Fibroblast of pulmonary artery (primary cell): ENCODE results near the gene UCN.

Experiments used
- DNase-seq: peaks from one replicate; pipeline ENCODE4 v3.0.0-alpha.2; 2010; ENCODE audit warnings: low read depth
- H3K4me3 ChIP-seq: replicated peaks from 2 replicates; pipeline ENCODE4 v1.5.1; 2011; ENCODE audit warnings: low read depth, mild to moderate bottlenecking, control low read depth, low read length, moderate library complexity
- CTCF ChIP-seq: IDR thresholded peaks from 2 replicates; pipeline ENCODE4 v1.5.1; 2011; ENCODE audit warnings: mild to moderate bottlenecking, control low read depth, low read length, inconsistent platforms; ENCODE audit errors: missing control alignments

The UCN gene

GRCh38 chr2:27350106-27350693 lies 42.0 kb upstream of the UCN start:
- TF ChIP-seq CTCF, result no peak
- no peak for DNase-seq
- no peak overlapping the region for H3K4me3 ChIP-seq

DNA sequence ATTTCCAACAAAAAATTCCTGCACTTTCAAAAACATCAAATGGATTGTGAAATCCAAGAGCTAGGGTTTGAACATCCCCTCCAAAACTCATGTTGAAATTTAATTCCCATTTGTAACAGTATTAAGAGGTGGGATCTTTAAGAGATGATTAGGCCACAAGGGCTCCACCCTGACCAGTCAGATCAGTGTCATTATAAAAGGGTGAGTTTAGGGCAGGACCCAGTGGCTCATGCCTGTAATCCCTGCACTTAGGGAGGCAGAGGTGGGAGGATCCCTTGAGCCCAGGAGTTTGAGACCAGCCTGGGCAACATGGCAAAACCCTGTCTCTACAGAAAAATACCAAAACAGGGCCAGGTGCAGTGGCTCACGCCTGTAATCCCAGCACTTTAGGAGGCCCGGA lies 39.4 kb upstream of the UCN start:
- H3K4me3 ChIP-seq, result no peak overlapping the region
- no peak for DNase-seq
- TF ChIP-seq CTCF, result no peak

GRCh38 chr2:27336173-27336572 lies 27.9 kb upstream of the UCN start:
- TF ChIP-seq CTCF, result no peak
- H3K4me3 ChIP-seq, result no peak overlapping the region
- DNase-seq, result no peak

GRCh38 chr2:27335311-27335710 lies 27.1 kb upstream of the UCN start:
- no peak for DNase-seq
- TF ChIP-seq CTCF, result no peak
- H3K4me3 ChIP-seq, result no peak overlapping the region

DNA sequence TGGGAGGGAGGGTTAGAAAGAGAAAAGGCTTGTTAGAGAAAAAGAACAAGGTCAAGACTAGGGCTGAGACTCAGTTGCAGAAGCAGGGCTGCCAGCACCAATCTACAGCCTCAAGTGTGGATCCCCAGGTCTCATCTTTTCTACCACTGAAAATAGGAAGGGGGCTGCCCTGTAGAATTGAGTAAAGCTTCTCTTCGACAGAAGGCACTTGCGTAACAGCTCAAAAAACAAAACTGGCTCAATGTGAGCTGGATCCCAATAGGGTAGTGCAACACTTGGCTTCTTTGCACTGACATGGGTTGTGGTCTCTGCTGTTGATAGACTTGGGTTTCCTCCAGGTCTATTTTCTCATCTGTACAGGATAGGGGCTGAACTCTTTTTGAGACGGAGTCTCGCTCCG lies 16.5 kb upstream of the UCN start:
- no peak for DNase-seq
- no peak for TF ChIP-seq CTCF
- no peak overlapping the region for H3K4me3 ChIP-seq

- TF ChIP-seq CTCF, result no peak
- peak overlapping the region; percentile 92 for H3K4me3 ChIP-seq
- no peak for DNase-seq
These were observed 15.5 kb upstream of the UCN start for GRCh38 chr2:27323596-27324285.
